Aorta (tissue), 5 donors: ENCODE data around the gene LDHB. TPM values are rescaled to one million over a fixed set of nuclear protein-coding genes. Genes with fewer than 3 reads are reported as not detected.
"Not testable (repeated sequence)": the region's sequence is repeated elsewhere in the genome, so short reads cannot be mapped to it uniquely, and the experiment has no call there.

ENCODE experiments used
- ATAC-seq: fragments of 200-7000 bp; cut with Tn5 transposase; one replicate; pipeline ENCODE4 v1.9.1; 2022; ENCODE audit warnings: moderate library complexity; ENCODE audit not compliant: low FRiP score
- DNase-seq, 2 donors: peaks; one replicate each; pipeline ENCODE4 v3.0.0-alpha.2; 2020
- H3K27ac ChIP-seq, 2 donors: one replicate each; pipeline ENCODE4 v1.5.1; 2013; ENCODE audit warnings: low read length in 2 of 2, mild to moderate bottlenecking in 2 of 2, moderate library complexity in 2 of 2, control low read depth in 1 of 2, inconsistent platforms in 1 of 2, low read depth in 1 of 2
- H3K27me3 ChIP-seq, 2 donors: one replicate each; pipeline ENCODE4 v1.6.1; 2013; ENCODE audit warnings: control low read depth in 1 of 2, low read length in 1 of 2, mild to moderate bottlenecking in 1 of 2, moderate library complexity in 1 of 2; ENCODE audit not compliant: insufficient read depth in 2 of 2, control insufficient read depth in 1 of 2
- H3K36me3 ChIP-seq, 2 donors: one replicate each; pipeline ENCODE4 v1.6.1; 2013; ENCODE audit warnings: control low read depth in 1 of 2, low read length in 1 of 2, mild to moderate bottlenecking in 1 of 2; ENCODE audit not compliant: insufficient read depth in 2 of 2, control insufficient read depth in 1 of 2
- H3K4me1 ChIP-seq, 2 donors: one replicate each; pipeline ENCODE4 v1.6.1; 2013; ENCODE audit warnings: low read length in 2 of 2, control low read depth in 1 of 2, mild to moderate bottlenecking in 1 of 2, moderate library complexity in 1 of 2; ENCODE audit not compliant: insufficient read depth in 2 of 2, control insufficient read depth in 1 of 2
- H3K4me3 ChIP-seq, 2 donors: one replicate each; pipeline ENCODE4 v1.5.1; 2013; ENCODE audit warnings: low read length in 2 of 2, control low read depth in 1 of 2, mild to moderate bottlenecking in 1 of 2
- H3K9me3 ChIP-seq: one replicate; pipeline ENCODE4 v1.6.1; 2013; ENCODE audit warnings: mild to moderate bottlenecking, low read length; ENCODE audit not compliant: control insufficient read depth
- WGBS, 2 donors: extraction: QIAGEN DNeasy Blood & Tissue Kit; methylation state at CpG; one replicate each; pipeline ENCODE4 v1.1.7; 2013; 5-methylcytosine and 5-hydroxymethylcytosine counted together
- intact Hi-C, 2 donors: fragments of 100-400 bp; cut with DNase I; formaldehyde crosslinking; loops; one replicate each; pipeline versions ENCODE4 v1.14.2 to v1.15.0; 2022
- polyA plus RNA-seq, 2 donors: library from polyadenylated mRNA; stranded (reverse); fragments of 200-250 nt; gene quantifications; one replicate each; pipeline ENCODE4 v1.2.3, GENCODE V29; 2013
- total RNA-seq, 2 donors: library from RNA; stranded (reverse); fragmentation: NEBNext Ultra II Directional; extraction: Animal tissue kit (Norgen Biotek cat#: 25700); gene quantifications; one replicate each; pipeline ENCODE4 v1.2.1, GENCODE V29; 2021
- donor health status: healthy with polysubstance abuse.
- donor health status: Bipolar disorder and iron deficiency.
- donor health status: DM: no; HTN: no; CAD: no.
- donor health status: DM: no; HTN: no; CAD: no.
- donor health status: DM: yes; HTN: yes; CAD: no.

Gene LDHB
- total and polyA plus RNA-seq, 4 donors, result 218 to 361 (median 256) TPM

GRCh38 chr12:21655591-21655990 is 2.1 kb downstream of the LDHB start:
- no peak for ATAC-seq
- intact Hi-C loops, result loop anchor here (5.0 to 10.0 kb wide), 2 partner anchors 151 to 153 kb away; partner anchors contain the start of genes GOLT1B (in 2 of the 2) and RECQL (in 2 of the 2)
- peaks cover 0 to 3% of the 10 kb centered on the region in 2 donors for H3K4me1 ChIP-seq
- H3K9me3 ChIP-seq, result no peaks in the 10 kb centered on the region
- no peaks in the 10 kb centered on the region for H3K27me3 ChIP-seq
- no peak overlapping the region for H3K27ac ChIP-seq
- WGBS, 2 donors, result 71% methylated on average over 4 of the region's 4 CpGs
- H3K4me3 ChIP-seq, result no peak overlapping the region
- DNase-seq, result no peak
- no peaks in the 10 kb centered on the region for H3K36me3 ChIP-seq

- intact Hi-C loops, result loop anchor here in 1 of 2 donors (10.0 kb wide), 1 partner anchor 147 kb away; the partner anchor contains the start of genes GOLT1B and RECQL
- H3K9me3 ChIP-seq, result no peaks in the 10 kb centered on the region
- DNase-seq (no peak), ATAC-seq (no peak)
- peaks cover 0 to 4% of the 10 kb centered on the region in 2 donors for H3K36me3 ChIP-seq
- H3K27me3 ChIP-seq, result no peaks in the 10 kb centered on the region
- no peak overlapping the region for H3K4me3 ChIP-seq
- no peak overlapping the region for H3K27ac ChIP-seq
- H3K4me1 ChIP-seq, result peaks cover 0 to 3% of the 10 kb centered on the region in 2 donors
- WGBS, 2 donors, result 78 to 80% methylated on average over 1 of the region's 1 CpG
Observed at GRCh38 chr12:21651821-21652220, 5.8 kb downstream of the LDHB start.

GRCh38 chr12:21650997-21651396 is 6.6 kb downstream of the LDHB start:
- peaks cover 0 to 4% of the 10 kb centered on the region in 2 donors for H3K36me3 ChIP-seq

GRCh38 chr12:21649034-21649433 is 8.6 kb downstream of the LDHB start:
- H3K4me1 ChIP-seq, result peaks cover 0 to 3% of the 10 kb centered on the region in 2 donors
- 51 to 59% methylated on average over 3 of the region's 3 CpGs for WGBS, 2 donors

More at GRCh38 chr12:21650997-21651396, 6.6 kb downstream of the LDHB start:
- no peak overlapping the region for H3K4me3 ChIP-seq
- no peak for ATAC-seq
- H3K27ac ChIP-seq, result no peak overlapping the region
- no peak for DNase-seq
- H3K27me3 ChIP-seq, result no peaks in the 10 kb centered on the region
- intact Hi-C loops, result loop anchor here in 1 of 2 donors (10.0 kb wide), 1 partner anchor 146 kb away; the partner anchor contains the start of genes GOLT1B and RECQL
- 95 to 100% methylated on average over 1 of the region's 1 CpG for WGBS, 2 donors
- peaks cover 0 to 3% of the 10 kb centered on the region in 2 donors for H3K4me1 ChIP-seq
- no peaks in the 10 kb centered on the region for H3K9me3 ChIP-seq

GRCh38 chr12:21648378-21648777 is 9.3 kb downstream of the LDHB start:
- DNase-seq (no peak), ATAC-seq (no peak)
- Histone ChIP-seq H3K4me3 (no peak overlapping the region), H3K36me3 (peaks cover 0 to 4% of the 10 kb centered on the region in 2 donors), H3K27ac (no peak overlapping the region), H3K4me1 (peaks cover 0 to 3% of the 10 kb centered on the region in 2 donors), H3K27me3 (no peaks in the 10 kb centered on the region), H3K9me3 (no peaks in the 10 kb centered on the region)
- 96 to 100% methylated on average over 2 of the region's 2 CpGs for WGBS, 2 donors
- intact Hi-C loops, result no loop called here

More at GRCh38 chr12:21649034-21649433, 8.6 kb downstream of the LDHB start:
- DNase-seq (no peak), ATAC-seq (no peak)
- Histone ChIP-seq H3K27me3 (no peaks in the 10 kb centered on the region), H3K27ac (no peak overlapping the region), H3K4me3 (no peak overlapping the region), H3K36me3 (peaks cover 0 to 4% of the 10 kb centered on the region in 2 donors), H3K9me3 (no peaks in the 10 kb centered on the region)
- intact Hi-C loops, result no loop called here

- H3K27ac ChIP-seq, result no peak overlapping the region
- H3K36me3 ChIP-seq, result peaks cover 0 to 4% of the 10 kb centered on the region in 2 donors
- intact Hi-C loops, result no loop called here
- H3K4me1 ChIP-seq, result peaks cover 0 to 3% of the 10 kb centered on the region in 2 donors
- DNase-seq (no peak), ATAC-seq (no peak)
- H3K9me3 ChIP-seq, result no peaks in the 10 kb centered on the region
- no peak overlapping the region for H3K4me3 ChIP-seq
- no peaks in the 10 kb centered on the region for H3K27me3 ChIP-seq
Observed at GRCh38 chr12:21647179-21647578, 10.5 kb downstream of the LDHB start.

- H3K27ac ChIP-seq, H3K9me3 ChIP-seq, H3K27me3 ChIP-seq, H3K4me1 ChIP-seq, intact Hi-C loops, DNase-seq, ATAC-seq, H3K4me3 ChIP-seq, H3K36me3 ChIP-seq: not testable (repeated sequence)
- 65 to 70% methylated on average over 7 of the region's 7 CpGs for WGBS, 2 donors
Observed at GRCh38 chr12:21645041-21645500, 12.6 kb downstream of the LDHB start.

GRCh38 chr12:21644516-21644915 is 13.1 kb downstream of the LDHB start:
- ATAC-seq (no peak), DNase-seq (no peak)
- intact Hi-C loops, result no loop called here
- Histone ChIP-seq H3K4me3 (no peak overlapping the region), H3K27ac (no peak overlapping the region), H3K9me3 (no peaks in the 10 kb centered on the region), H3K27me3 (no peaks in the 10 kb centered on the region), H3K36me3 (no peaks in the 10 kb centered on the region), H3K4me1 (no peaks in the 10 kb centered on the region)
- 95 to 99% methylated on average over 4 of the region's 4 CpGs for WGBS, 2 donors

- no peaks in the 10 kb centered on the region for H3K27me3 ChIP-seq
- H3K36me3 ChIP-seq, result no peaks in the 10 kb centered on the region
- H3K9me3 ChIP-seq, result no peaks in the 10 kb centered on the region
- no peak overlapping the region for H3K4me3 ChIP-seq
- intact Hi-C loops, result no loop called here
- no peaks in the 10 kb centered on the region for H3K4me1 ChIP-seq
- ATAC-seq (no peak), DNase-seq (no peak)
- H3K27ac ChIP-seq, result no peak overlapping the region
- whole genome bisulfite sequencing, 2 donors, result 86 to 87% methylated on average over 3 of the region's 3 CpGs
Observed at GRCh38 chr12:21643758-21644157, 13.9 kb downstream of the LDHB start.
